ENCODE results near the gene CCDC7. TPM values are rescaled to one million over a fixed set of nuclear protein-coding genes. Genes with fewer than 3 reads are reported as not detected.
A peak's percentile ranks its signal among the peaks of the same experiment; 100 is the strongest.

The CCDC7 gene
- total RNA-seq, 4 donors from 2014 or later: 34.1 to 114 (median 93.6) TPM

DNA sequence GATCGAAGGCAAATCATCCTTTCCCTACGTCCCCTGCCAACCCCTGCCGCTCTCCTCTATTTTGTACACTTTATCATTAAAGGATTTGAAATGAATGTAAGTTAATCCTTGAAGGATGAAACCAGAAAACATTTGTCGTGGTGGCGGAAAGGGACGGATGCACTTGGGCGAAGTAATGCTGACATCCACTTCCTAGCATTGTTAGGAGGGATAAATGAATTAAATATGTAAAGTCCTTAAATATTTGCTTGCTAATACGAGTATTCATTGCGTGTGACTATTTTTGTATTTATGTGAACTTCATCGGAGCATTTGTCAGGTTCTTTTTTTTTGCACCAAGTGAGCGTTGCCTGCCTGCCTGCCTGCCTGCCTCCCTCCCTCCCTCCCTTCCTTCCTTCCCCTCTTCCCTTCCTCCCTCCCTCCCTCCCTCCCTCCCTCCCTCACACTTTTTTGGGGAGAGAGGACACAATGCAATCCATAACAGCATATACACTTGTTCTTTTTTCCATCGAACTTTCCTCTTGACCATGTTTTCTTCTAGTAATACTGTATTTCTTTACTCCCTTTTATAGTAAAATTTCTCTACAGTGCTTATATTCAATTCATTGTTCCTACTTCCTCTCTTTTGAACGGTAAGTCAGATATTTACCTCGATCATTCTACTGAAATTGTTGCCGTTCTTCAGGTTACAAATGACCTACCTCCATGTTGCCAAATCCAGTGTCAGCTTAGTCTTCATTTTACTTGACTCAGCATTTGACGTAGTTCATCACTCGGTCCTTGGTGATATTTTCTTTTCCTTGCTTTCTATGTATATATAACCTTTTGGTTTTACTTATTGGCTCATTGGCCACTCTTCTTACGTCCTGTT, 831 bp downstream of the CCDC7 start:
- H3K4me1 ChIP-seq: no peaks in the 10 kb centered on the region
- DNase-seq: no peak
- H3K27ac ChIP-seq: peak overlapping the region; percentile 98
- intact Hi-C loops (cut with DNase I; ENCODE audit: low total_unique reads): no loop called here
- TF ChIP-seq POLR2A (IDR thresholded peaks at IDR 0.05): no peak
- TF ChIP-seq, protein P1, sequence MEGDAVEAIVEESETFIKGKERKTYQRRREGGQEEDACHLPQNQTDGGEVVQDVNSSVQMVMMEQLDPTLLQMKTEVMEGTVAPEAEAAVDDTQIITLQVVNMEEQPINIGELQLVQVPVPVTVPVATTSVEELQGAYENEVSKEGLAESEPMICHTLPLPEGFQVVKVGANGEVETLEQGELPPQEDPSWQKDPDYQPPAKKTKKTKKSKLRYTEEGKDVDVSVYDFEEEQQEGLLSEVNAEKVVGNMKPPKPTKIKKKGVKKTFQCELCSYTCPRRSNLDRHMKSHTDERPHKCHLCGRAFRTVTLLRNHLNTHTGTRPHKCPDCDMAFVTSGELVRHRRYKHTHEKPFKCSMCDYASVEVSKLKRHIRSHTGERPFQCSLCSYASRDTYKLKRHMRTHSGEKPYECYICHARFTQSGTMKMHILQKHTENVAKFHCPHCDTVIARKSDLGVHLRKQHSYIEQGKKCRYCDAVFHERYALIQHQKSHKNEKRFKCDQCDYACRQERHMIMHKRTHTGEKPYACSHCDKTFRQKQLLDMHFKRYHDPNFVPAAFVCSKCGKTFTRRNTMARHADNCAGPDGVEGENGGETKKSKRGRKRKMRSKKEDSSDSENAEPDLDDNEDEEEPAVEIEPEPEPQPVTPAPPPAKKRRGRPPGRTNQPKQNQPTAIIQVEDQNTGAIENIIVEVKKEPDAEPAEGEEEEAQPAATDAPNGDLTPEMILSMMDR (IDR thresholded peaks at IDR 0.05): no peak
- peak overlapping the region; percentile 71 to 81 for H3K4me3 ChIP-seq
- no peaks in the 10 kb centered on the region for H3K36me3 ChIP-seq
- no peaks in the 10 kb centered on the region for H3K9me3 ChIP-seq
- no peaks in the 10 kb centered on the region for H3K27me3 ChIP-seq

DNA sequence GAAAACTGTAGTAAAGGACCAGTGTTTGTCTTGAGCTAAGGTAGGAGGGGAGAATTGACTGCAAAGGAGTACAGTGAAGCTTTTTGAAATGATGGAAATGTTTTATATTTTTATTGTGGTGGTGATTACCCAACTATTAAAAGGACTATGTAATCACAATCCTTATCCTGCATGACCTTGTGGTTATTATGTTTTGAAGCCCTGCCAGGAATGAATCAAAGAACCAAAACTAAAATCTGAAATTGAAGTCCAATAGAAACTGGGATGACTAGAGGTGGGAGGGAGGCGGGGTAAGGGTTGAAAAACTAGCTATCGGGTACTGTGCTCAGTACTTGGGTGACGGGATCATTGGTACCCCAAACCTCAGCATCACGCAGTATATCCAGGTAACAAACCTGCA, 8.2 kb downstream of the CCDC7 start:
- no peak for TF ChIP-seq POLR2A (IDR thresholded peaks at IDR 0.05)
- TF ChIP-seq, protein P1 (IDR thresholded peaks at IDR 0.05): no peak
- H3K36me3 ChIP-seq: no peaks in the 10 kb centered on the region
- intact Hi-C loops (cut with DNase I; ENCODE audit: low total_unique reads): no loop called here
- H3K27ac ChIP-seq: no peak overlapping the region
- H3K4me3 ChIP-seq: no peak overlapping the region
- no peaks in the 10 kb centered on the region for H3K4me1 ChIP-seq
- H3K9me3 ChIP-seq: no peaks in the 10 kb centered on the region
- H3K27me3 ChIP-seq: no peaks in the 10 kb centered on the region
- DNase-seq: no peak

DNA sequence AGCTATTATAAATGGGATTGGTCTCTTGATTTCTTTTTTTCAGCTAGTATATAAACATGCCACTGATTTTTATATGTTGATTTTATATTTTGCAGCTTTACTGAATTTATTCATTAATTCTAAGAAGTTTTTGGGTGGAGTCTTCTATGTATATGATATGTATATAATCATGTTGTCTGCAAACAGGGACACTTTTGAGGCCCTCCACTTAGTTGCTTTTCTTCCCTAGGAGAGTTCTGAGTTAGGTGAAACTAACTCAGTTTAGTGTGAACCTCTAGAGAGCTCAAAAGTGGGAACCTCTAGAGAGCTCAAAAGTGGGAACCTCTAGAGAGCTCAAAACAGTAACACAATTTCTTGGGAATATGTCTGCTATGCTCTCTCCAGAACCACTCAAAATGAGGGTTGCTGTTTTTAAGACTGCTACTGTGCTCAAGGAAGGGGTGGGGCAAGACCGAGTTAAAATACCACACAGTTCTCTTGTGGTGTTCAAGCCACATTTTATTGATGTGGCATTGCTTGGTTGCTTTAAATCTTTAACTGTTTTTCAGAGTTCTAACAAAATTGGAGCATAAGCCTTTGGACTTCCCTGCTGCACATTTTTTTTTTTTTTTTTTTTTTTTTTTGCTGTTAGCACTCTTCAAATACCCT, 13.2 kb downstream of the CCDC7 start:
- no peak for TF ChIP-seq POLR2A (IDR thresholded peaks at IDR 0.05)
- TF ChIP-seq, protein P1 (IDR thresholded peaks at IDR 0.05): no peak
- H3K9me3 ChIP-seq: no peaks in the 10 kb centered on the region
- no peaks in the 10 kb centered on the region for H3K27me3 ChIP-seq
- no peaks in the 10 kb centered on the region for H3K36me3 ChIP-seq
- no peak for DNase-seq
- no peak overlapping the region for H3K27ac ChIP-seq
- no peaks in the 10 kb centered on the region for H3K4me1 ChIP-seq
- no peak overlapping the region for H3K4me3 ChIP-seq
- intact Hi-C loops (cut with DNase I; ENCODE audit: low total_unique reads): no loop called here

DNA sequence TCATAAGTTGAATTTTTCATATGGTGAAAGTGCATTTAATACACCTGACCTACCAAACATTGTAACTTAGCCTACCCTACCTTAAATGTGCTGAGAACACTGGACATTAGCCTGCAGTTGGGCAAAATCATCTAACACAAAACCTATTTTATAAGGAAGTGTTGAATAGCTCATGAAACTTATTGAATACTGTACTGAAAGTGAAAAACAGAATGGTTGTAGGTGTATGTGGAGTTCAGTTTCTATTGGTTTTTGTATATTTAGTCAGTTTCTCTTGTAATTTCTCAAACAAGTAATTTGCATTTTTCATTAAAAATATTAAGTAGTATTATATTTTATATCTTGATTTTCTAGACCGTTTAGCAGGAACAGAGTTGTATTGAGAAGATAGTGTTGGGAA, 15.3 kb downstream of the CCDC7 start:
- TF ChIP-seq, protein P1 (IDR thresholded peaks at IDR 0.05): no peak
- TF ChIP-seq POLR2A (IDR thresholded peaks at IDR 0.05): no peak
- intact Hi-C loops (cut with DNase I; ENCODE audit: low total_unique reads): no loop called here
- DNase-seq: no peak
- no peaks in the 10 kb centered on the region for H3K4me1 ChIP-seq
- no peaks in the 10 kb centered on the region for H3K36me3 ChIP-seq
- H3K4me3 ChIP-seq: no peak overlapping the region
- H3K27me3 ChIP-seq: no peaks in the 10 kb centered on the region
- no peak overlapping the region for H3K27ac ChIP-seq
- no peaks in the 10 kb centered on the region for H3K9me3 ChIP-seq

DNA sequence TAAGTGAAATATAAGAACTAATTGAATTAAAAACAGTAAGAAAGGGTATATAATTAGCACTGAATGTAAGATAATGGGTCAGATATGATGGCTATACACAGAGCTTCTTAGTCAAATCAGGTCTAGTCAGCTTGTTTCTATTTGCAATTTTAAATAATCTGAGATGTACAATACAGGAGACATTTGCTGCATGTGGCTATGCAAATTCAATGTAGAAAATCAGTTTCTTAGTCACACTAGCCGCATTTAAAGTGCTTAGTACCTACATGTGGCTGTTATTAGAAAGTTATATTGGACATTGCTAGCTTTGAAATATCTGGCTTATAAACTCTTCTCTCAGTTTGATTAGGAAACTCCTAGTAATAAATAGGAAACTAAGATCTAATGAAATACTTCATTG, 25.3 kb downstream of the CCDC7 start:
- intact Hi-C loops (cut with DNase I; ENCODE audit: low total_unique reads): no loop called here
- H3K4me1 ChIP-seq: no peaks in the 10 kb centered on the region
- H3K27ac ChIP-seq: no peak overlapping the region
- H3K27me3 ChIP-seq: no peaks in the 10 kb centered on the region
- no peaks in the 10 kb centered on the region for H3K9me3 ChIP-seq
- DNase-seq: no peak
- H3K4me3 ChIP-seq: no peak overlapping the region
- TF ChIP-seq POLR2A (IDR thresholded peaks at IDR 0.05): no peak
- H3K36me3 ChIP-seq: no peaks in the 10 kb centered on the region
